ENCODE results near the gene ADAR. TPM values are rescaled to one million over a fixed set of nuclear protein-coding genes. Genes with fewer than 3 reads are reported as not detected.

The ADAR gene
- polyA plus RNA-seq, 3 donors, result 134 to 152 (median 150) TPM

GRCh38 chr1:154620751-154621150 lies 12.8 kb upstream of the ADAR start:
- DNase-seq, result no peak

GRCh38 chr1:154619181-154619948 lies 11.4 kb upstream of the ADAR start:
- DNase-seq, result no peak

GRCh38 chr1:154616659-154617345 lies 8.8 kb upstream of the ADAR start:
- DNase-seq, result no peak

- no peak for DNase-seq
These were observed 7.4 kb upstream of the ADAR start for GRCh38 chr1:154615411-154615810.

GRCh38 chr1:154614901-154615300 lies 6.9 kb upstream of the ADAR start:
- no peak for DNase-seq

GRCh38 chr1:154614247-154614646 lies 6.3 kb upstream of the ADAR start:
- no peak for DNase-seq

- DNase-seq, result no peak
These were observed 3.3 kb upstream of the ADAR start for GRCh38 chr1:154611150-154611862.

GRCh38 chr1:154609398-154610380 lies 1.7 kb upstream of the ADAR start:
- DNase-seq, result no peak

GRCh38 chr1:154608397-154609270 lies 648 bp upstream of the ADAR start:
- peak; percentile 60 for DNase-seq

GRCh38 chr1:154607106-154607608 lies 829 bp downstream of the ADAR start:
- no peak for DNase-seq

GRCh38 chr1:154605534-154605933 lies 2.5 kb downstream of the ADAR start:
- DNase-seq, result no peak

GRCh38 chr1:154603317-154603716 lies 4.7 kb downstream of the ADAR start:
- DNase-seq, result no peak

- no peak for DNase-seq
These were observed 8.3 kb downstream of the ADAR start for GRCh38 chr1:154599658-154600057.

- DNase-seq, result no peak
These were observed 8.9 kb downstream of the ADAR start for GRCh38 chr1:154598871-154599635.

GRCh38 chr1:154595621-154596020 lies 12.4 kb downstream of the ADAR start:
- no peak for DNase-seq

- DNase-seq, result no peak
These were observed 13.2 kb downstream of the ADAR start for GRCh38 chr1:154594811-154595210.

- DNase-seq, result no peak
These were observed 14.6 kb downstream of the ADAR start for GRCh38 chr1:154593390-154593789.

- DNase-seq, result no peak
These were observed 16.8 kb downstream of the ADAR start for GRCh38 chr1:154591206-154591605.

GRCh38 chr1:154590756-154591155 lies 17.2 kb downstream of the ADAR start:
- DNase-seq, result no peak

- DNase-seq, result no peak
These were observed 18.2 kb downstream of the ADAR start for GRCh38 chr1:154589780-154590179.
